Mesenchymal stem cell (in vitro differentiated cells and primary cell): ENCODE results near the gene KRTAP5-5.
A peak's percentile ranks its signal among the peaks of the same experiment; 100 is the strongest.

Experiments used
- DNase-seq: peaks from one replicate; pipeline ENCODE4 v3.0.0-alpha.2; 2013
- H2AFZ ChIP-seq: one replicate; pipeline ENCODE4 v1.6.1; 2013; ENCODE audit warnings: low read depth, mild to moderate bottlenecking, control low read depth, inconsistent platforms, low read length, moderate library complexity
- H2AK5ac ChIP-seq: 2 replicates; pipeline ENCODE4 v1.6.1; 2013; ENCODE audit warnings: low read length, moderate library complexity, mild to moderate bottlenecking, inconsistent platforms; ENCODE audit not compliant: severe bottlenecking
- H2BK120ac ChIP-seq: one replicate; pipeline ENCODE4 v1.6.1; 2013; ENCODE audit warnings: low read depth, mild to moderate bottlenecking, inconsistent platforms, low read length, moderate library complexity
- H2BK12ac ChIP-seq, 2 experiments: one replicate each; pipeline ENCODE4 v1.6.1; 2013; ENCODE audit warnings: inconsistent platforms in 2 of 2, low read length in 2 of 2, mild to moderate bottlenecking in 2 of 2, moderate library complexity in 2 of 2, control low read depth in 1 of 2
- H2BK15ac ChIP-seq: one replicate; pipeline ENCODE4 v1.6.1; 2013; ENCODE audit warnings: mild to moderate bottlenecking, low read depth, inconsistent platforms; ENCODE audit not compliant: poor library complexity, severe bottlenecking
- H2BK5ac ChIP-seq: 2 replicates; pipeline ENCODE4 v1.6.1; 2013; ENCODE audit warnings: low read depth, mild to moderate bottlenecking, low read length, control low read depth, inconsistent platforms; ENCODE audit not compliant: poor library complexity, severe bottlenecking
- H3K14ac ChIP-seq, 2 experiments: one replicate each; pipeline ENCODE4 v1.6.1; 2013; ENCODE audit warnings: inconsistent platforms in 2 of 2, low read length in 2 of 2, control low read depth in 1 of 2, mild to moderate bottlenecking in 1 of 2, moderate library complexity in 1 of 2
- H3K18ac ChIP-seq, 2 experiments: one replicate each; pipeline ENCODE4 v1.6.1; 2013; ENCODE audit warnings: inconsistent platforms in 2 of 2, low read length in 2 of 2, control low read depth in 1 of 2, low read depth in 1 of 2, mild to moderate bottlenecking in 1 of 2
- H3K23ac ChIP-seq, 2 experiments: one replicate each; pipeline ENCODE4 v1.6.1; 2013; ENCODE audit warnings: inconsistent platforms in 2 of 2, low read length in 2 of 2, mild to moderate bottlenecking in 2 of 2, moderate library complexity in 2 of 2, control low read depth in 1 of 2
- H3K27ac ChIP-seq: 2 replicates; pipeline ENCODE4 v1.5.1; 2013; ENCODE audit warnings: mild to moderate bottlenecking, moderate library complexity, low read length, control low read depth, inconsistent platforms; ENCODE audit not compliant: poor library complexity, severe bottlenecking
- H3K27me3 ChIP-seq, 2 experiments: 2 replicates each; pipeline versions ENCODE4 v1.6.1 to v1.7.0; 2013; ENCODE audit warnings: low read length in 2 of 2, mild to moderate bottlenecking in 2 of 2, moderate library complexity in 2 of 2, control low read depth in 1 of 2, inconsistent platforms in 1 of 2; ENCODE audit not compliant: control insufficient read depth in 1 of 2, insufficient read depth in 1 of 2
- H3K36me3 ChIP-seq, 2 experiments: 2 replicates each; pipeline versions ENCODE4 v1.6.1 to v1.7.0; 2013; ENCODE audit warnings: low read length in 2 of 2, control low read depth in 1 of 2, inconsistent platforms in 1 of 2, low read depth in 1 of 2, mild to moderate bottlenecking in 1 of 2; ENCODE audit not compliant: insufficient read depth in 2 of 2, control insufficient read depth in 1 of 2
- H3K4ac ChIP-seq, 2 experiments: one replicate each; pipeline ENCODE4 v1.6.1; 2013; ENCODE audit warnings: inconsistent platforms in 2 of 2, low read length in 2 of 2, mild to moderate bottlenecking in 2 of 2, moderate library complexity in 2 of 2, control low read depth in 1 of 2, low read depth in 1 of 2
- H3K4me1 ChIP-seq: 2 replicates; pipeline ENCODE4 v1.6.1; 2013; ENCODE audit warnings: low read depth, low read length, control low read depth; ENCODE audit not compliant: control insufficient read depth, insufficient read depth
- H3K4me2 ChIP-seq: 2 replicates; pipeline ENCODE4 v1.6.1; 2013; ENCODE audit warnings: low read length, mild to moderate bottlenecking, inconsistent platforms; ENCODE audit not compliant: poor library complexity, severe bottlenecking
- H3K4me3 ChIP-seq, 2 experiments: 2 replicates each; pipeline versions ENCODE4 v1.5.1 to v1.7.0; 2013; ENCODE audit warnings: low read length in 2 of 2, mild to moderate bottlenecking in 2 of 2, control low read depth in 1 of 2, low read depth in 1 of 2; ENCODE audit not compliant: insufficient read depth in 1 of 2
- H3K79me1 ChIP-seq: replicated peaks from 2 replicates; pipeline ENCODE4 v1.6.1; 2013; ENCODE audit warnings: mild to moderate bottlenecking, control low read depth, low read length, inconsistent platforms; ENCODE audit not compliant: poor library complexity, severe bottlenecking
- H3K9ac ChIP-seq: 2 replicates; pipeline ENCODE4 v1.7.0; 2013; ENCODE audit warnings: mild to moderate bottlenecking, low read length, moderate library complexity
- H3K9me3 ChIP-seq: 2 replicates; pipeline ENCODE4 v1.7.0; 2013; ENCODE audit warnings: mild to moderate bottlenecking, low read length; ENCODE audit not compliant: control insufficient read depth
- H4K8ac ChIP-seq: one replicate; pipeline ENCODE4 v1.6.1; 2013; ENCODE audit warnings: inconsistent platforms, mild to moderate bottlenecking, low read length, moderate library complexity
- H4K91ac ChIP-seq: one replicate; pipeline ENCODE4 v1.6.1; 2013; ENCODE audit warnings: mild to moderate bottlenecking, low read length, inconsistent platforms
- WGBS: methylation state at CpG from one replicate; pipeline ENCODE4 v1.1.7; 2013; ENCODE audit warnings: mixed read lengths; 5-methylcytosine and 5-hydroxymethylcytosine counted together

KRTAP5-5 gene

GRCh38 chr11:1641096-1641495 lies 11.5 kb downstream of the KRTAP5-5 start:
- Histone ChIP-seq H2AFZ (no peak overlapping the region), H3K4me2 (no peak overlapping the region), H3K9ac (no peak overlapping the region), H3K4me1 (no peaks in the 10 kb centered on the region), H2AK5ac (no peak overlapping the region), H3K79me1 (no peaks in the 10 kb centered on the region), H3K27ac (no peak overlapping the region), H3K14ac (no peak overlapping the region), H2BK120ac (no peak overlapping the region), H3K23ac (no peak overlapping the region), H3K4ac (no peak overlapping the region), H3K9me3 (no peaks in the 10 kb centered on the region), H3K4me3 (no peak overlapping the region), H2BK5ac (no peak overlapping the region), H3K36me3 (peaks cover 0 to 2% of the 10 kb centered on the region in 2 experiments), H3K27me3 (peaks cover 50 to 78% of the 10 kb centered on the region in 2 experiments), H4K8ac (no peak overlapping the region), H4K91ac (peak overlapping the region; percentile 20), H2BK12ac (no peak overlapping the region), H3K18ac (peak overlapping the region in 1 of 2 experiments; percentile 5), H2BK15ac (no peak overlapping the region)
- DNase-seq = no peak
- 82% methylated on average over 15 of the region's 15 CpGs for WGBS

DNA sequence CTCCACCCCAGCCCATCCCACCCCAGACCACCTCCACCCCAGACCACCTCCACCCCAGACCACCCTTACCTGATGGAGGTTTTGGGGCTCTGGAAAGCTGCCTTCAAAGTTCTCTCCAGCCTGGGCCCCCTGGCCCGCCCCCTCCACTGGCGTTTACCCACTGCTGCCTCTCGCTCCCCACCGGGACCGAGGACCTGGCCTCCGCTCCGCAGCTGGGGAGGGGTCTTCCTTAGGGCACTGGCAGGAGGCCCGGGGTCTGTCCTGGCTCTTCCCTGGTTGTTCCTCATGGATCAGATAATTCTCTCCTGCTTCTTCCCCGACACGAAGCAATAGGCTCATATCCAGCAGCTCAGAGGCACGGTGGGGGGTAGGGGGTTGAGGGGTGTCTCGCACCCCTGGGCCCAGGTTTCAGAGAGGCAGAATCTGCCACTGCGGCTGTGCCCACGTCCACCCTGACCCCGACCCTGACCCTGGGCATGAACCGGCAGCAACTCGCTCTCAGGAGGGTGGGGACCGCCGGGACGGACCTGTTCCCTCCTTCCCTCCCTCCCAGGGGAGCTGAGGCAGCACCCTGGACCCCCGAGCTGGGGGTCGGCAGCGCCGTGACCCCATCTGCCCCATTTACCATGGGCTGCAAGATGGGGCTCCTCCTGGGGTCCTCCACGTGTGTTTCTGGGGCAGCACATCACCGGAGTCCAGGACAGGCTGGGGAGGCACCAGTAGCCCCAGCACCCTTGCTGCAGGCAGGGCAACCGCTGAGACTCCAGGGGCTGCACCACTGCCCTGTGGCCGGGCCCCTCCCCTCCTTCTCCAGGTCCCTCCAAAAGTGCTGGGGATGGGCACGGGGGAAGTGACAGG lies 12.9 kb downstream of the KRTAP5-5 start:
- Histone ChIP-seq H4K91ac (no peak overlapping the region), H3K18ac (no peak overlapping the region), H3K4ac (no peak overlapping the region), H3K23ac (no peak overlapping the region), H2AFZ (no peak overlapping the region), H2BK12ac (no peak overlapping the region), H3K4me2 (no peak overlapping the region), H3K27ac (no peak overlapping the region), H3K27me3 (peaks cover 50 to 73% of the 10 kb centered on the region in 2 experiments), H3K14ac (no peak overlapping the region), H3K79me1 (no peaks in the 10 kb centered on the region), H3K4me1 (no peaks in the 10 kb centered on the region), H2BK15ac (no peak overlapping the region), H3K4me3 (no peak overlapping the region), H3K9me3 (no peaks in the 10 kb centered on the region), H3K9ac (no peak overlapping the region), H4K8ac (no peak overlapping the region), H2BK5ac (no peak overlapping the region), H3K36me3 (peaks cover 0 to 2% of the 10 kb centered on the region in 2 experiments), H2BK120ac (no peak overlapping the region), H2AK5ac (no peak overlapping the region)
- 78% methylated on average over 29 of the region's 29 CpGs for WGBS
- no peak for DNase-seq

DNA sequence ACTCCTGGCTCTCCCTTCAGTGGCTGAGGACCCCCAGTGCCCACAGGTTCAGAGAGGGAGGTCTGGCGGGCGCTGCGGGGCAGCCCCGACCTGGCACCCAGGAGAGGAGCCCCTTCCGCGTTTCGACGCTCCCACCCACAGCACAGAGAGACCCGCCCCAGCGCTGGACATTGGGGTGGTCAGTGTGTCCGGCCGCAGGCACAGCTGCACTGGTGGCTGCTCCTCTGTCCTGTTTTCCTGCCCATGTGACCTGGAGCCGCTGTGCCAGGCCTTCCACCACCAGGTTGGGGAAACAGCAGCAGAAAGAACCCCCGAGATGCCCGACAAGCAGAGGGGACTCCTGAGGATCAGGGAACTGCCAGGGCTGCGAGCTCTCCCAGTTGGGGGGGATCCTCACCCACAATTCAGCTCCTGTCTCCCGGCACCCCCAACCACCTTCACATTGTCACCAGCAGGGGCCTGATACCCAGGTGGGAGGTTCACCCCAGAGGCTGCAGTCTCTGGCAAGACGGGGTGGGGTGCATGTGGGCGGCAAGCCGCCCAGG lies 13.6 kb downstream of the KRTAP5-5 start:
- Histone ChIP-seq H2BK5ac (no peak overlapping the region), H3K4me1 (no peaks in the 10 kb centered on the region), H3K27ac (no peak overlapping the region), H2BK15ac (no peak overlapping the region), H3K36me3 (peaks cover 0 to 2% of the 10 kb centered on the region in 2 experiments), H2BK120ac (no peak overlapping the region), H3K4me2 (no peak overlapping the region), H3K9me3 (no peaks in the 10 kb centered on the region), H3K18ac (no peak overlapping the region), H4K8ac (no peak overlapping the region), H2AFZ (no peak overlapping the region), H3K27me3 (peaks cover 50 to 69% of the 10 kb centered on the region in 2 experiments), H3K4me3 (no peak overlapping the region), H2AK5ac (no peak overlapping the region), H4K91ac (no peak overlapping the region), H3K4ac (no peak overlapping the region), H3K23ac (no peak overlapping the region), H3K79me1 (no peaks in the 10 kb centered on the region), H2BK12ac (no peak overlapping the region), H3K14ac (no peak overlapping the region), H3K9ac (no peak overlapping the region)
- 87% methylated on average over 18 of the region's 20 CpGs for WGBS
- DNase-seq = no peak

DNA sequence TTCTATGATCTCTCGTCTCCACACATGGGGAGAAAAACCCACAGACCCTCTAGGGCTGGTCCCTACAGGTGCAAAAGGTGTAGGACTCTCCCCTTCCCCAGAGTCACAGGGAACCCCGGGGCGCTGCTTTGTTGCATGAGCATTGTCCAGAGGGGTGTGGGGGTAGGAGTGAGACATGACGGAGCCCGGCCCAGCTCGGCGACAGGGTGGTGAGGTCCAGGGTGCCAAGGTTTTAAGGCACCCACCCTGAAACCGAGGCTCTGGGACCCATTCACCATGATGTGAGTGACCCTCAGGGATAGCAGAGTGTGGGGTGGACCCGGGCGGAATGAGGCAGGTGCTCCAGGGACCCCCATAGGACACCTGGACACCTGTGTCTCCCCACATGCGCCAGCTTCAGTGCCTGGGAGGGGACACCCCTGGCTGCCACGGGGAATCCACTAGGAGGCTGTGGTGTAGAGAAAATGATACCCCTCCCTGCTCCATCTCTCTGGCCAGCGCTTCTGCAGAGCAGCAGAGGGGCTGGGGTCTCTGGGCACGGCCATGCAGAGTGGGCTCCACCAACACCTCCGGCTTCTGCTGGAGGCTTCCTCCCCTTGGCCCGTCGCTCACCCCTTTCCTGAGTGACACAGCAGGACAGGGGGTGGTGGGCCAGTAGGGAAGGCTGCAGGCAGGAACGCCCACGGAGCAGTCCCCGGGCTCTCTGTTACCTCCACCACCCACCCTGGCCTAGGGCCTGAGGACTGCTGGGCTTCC lies 15.2 kb downstream of the KRTAP5-5 start:
- Histone ChIP-seq H2BK120ac (no peak overlapping the region), H3K36me3 (peaks cover 0 to 2% of the 10 kb centered on the region in 2 experiments), H4K8ac (no peak overlapping the region), H3K4me3 (no peak overlapping the region), H2BK5ac (no peak overlapping the region), H3K79me1 (no peaks in the 10 kb centered on the region), H2BK12ac (no peak overlapping the region), H3K23ac (no peak overlapping the region), H2AK5ac (no peak overlapping the region), H3K4me2 (no peak overlapping the region), H4K91ac (no peak overlapping the region), H3K27ac (no peak overlapping the region), H2BK15ac (no peak overlapping the region), H3K4me1 (no peaks in the 10 kb centered on the region), H3K14ac (no peak overlapping the region), H2AFZ (no peak overlapping the region), H3K27me3 (peaks cover 38 to 54% of the 10 kb centered on the region in 2 experiments), H3K9me3 (no peaks in the 10 kb centered on the region), H3K9ac (no peak overlapping the region), H3K18ac (no peak overlapping the region), H3K4ac (no peak overlapping the region)
- no peak for DNase-seq
- WGBS = 86% methylated on average over 20 of the region's 20 CpGs
